ENCODE results near the gene INSR. TPM values are rescaled to one million over a fixed set of nuclear protein-coding genes. Genes with fewer than 3 reads are reported as not detected.

Gene INSR
- total RNA-seq, 1 experiment from 2014 or later = 0.72 TPM

DNA sequence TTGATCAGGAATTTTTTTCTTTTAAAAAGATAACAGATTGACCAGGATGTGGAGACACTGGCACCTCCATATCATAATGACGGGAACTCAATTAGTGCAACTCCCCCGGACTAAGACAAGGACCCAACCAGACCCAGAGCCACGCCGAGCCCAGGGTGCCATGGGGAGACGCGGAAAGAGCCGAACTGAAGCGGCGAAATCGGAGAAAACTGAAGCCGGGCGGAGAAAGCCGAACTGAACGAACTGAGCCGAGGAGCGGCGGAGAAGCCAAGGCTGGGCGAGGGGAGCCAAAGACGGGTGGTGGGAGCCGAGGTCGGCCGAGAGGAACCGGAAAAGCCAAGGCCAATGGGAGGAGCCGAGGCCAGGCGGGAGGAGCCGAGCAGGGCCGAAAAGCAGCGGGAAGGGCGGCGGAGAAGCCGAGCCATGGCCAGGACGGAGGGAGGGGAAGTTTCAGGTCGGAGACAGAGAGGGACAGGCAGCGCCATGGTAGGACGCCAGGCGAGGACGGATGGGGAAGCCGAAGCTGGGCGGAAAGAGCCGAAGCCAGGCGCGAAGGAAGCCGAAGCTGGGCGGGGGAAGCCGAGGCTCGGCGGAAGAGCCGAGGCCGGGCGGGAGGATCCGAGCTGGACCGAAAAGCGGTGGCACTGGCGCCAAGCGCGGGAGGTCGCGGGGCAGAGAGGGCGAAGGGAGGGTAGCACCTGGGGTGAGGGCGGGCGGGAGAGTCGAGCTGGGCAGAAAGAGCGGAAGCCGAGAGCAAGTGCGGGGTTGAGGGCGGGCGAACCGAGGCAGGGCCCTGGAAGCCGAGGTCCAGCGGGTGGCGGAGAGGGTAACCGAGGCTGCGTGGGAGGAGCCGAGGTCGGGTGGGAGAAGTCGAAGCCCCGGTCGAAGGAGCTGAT lies 195.3 kb downstream of the INSR start:
- DNase-seq (ENCODE audit: low read depth) = peak; percentile 87

DNA sequence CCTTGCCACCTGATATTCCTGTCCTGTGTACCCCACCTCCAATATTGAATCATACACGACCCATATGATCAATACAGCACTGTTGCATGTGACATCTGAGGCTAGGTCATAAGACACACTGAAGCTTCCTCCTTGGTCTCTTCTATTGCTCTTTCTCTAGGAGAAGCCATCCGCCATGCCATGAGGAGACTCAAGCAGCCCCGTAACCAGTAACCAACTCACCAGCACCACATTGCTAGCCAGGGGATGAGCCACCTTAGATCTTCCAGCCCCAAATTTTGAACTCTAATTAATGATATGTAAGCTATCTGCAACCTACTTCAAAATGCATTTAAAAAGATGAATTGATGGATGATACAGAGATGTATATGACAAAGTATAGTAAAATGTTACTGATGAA lies 196.1 kb downstream of the INSR start:
- no peak for DNase-seq (ENCODE audit: low read depth)

DNA sequence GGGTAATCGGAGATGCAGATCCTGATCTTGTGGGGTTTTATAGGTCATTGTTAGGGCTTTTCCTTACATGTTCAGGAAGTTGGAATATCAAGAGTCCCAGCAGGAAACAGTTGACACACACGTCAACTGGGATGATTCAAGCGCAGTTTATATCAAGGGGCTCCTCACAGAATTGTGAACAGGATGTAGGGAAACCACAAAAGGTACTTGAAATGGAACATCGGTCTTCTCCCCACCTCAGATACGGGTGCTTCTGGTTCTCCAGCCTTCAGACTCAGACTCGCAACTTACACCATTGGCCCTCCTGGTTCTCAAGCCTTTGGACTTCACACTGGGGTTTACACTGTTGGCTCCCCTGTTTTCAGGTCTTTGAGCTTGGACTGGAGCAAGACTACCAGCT lies 205.2 kb downstream of the INSR start:
- no peak for DNase-seq (ENCODE audit: low read depth)

DNA sequence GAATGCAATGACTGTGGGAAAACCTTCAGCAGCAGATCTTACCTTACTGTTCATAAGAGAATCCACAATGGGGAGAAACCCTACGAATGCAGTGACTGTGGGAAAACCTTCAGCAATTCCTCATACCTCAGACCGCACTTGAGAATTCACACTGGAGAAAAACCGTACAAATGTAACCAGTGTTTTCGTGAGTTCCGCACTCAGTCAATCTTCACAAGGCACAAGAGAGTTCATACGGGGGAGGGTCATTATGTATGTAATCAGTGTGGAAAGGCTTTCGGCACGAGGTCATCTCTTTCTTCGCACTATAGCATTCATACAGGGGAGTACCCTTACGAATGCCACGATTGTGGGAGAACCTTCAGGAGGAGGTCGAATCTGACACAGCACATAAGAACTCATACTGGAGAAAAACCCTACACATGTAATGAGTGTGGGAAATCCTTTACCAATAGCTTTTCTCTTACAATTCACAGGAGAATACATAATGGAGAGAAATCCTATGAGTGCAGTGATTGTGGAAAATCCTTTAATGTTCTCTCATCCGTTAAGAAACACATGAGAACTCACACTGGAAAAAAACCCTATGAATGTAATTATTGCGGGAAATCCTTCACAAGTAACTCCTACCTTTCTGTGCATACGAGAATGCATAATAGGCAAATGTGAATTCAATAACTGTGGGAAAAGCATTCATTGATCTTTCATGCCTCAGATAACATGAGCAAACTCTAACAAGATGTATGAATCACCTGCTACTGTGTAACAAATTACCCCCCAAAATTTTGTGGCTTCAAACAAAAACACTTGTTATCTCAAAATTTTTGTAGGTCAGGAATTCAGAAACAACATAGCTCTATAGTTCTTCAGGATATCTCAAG lies 210.9 kb downstream of the INSR start:
- peak; percentile 40 for DNase-seq (ENCODE audit: low read depth)

DNA sequence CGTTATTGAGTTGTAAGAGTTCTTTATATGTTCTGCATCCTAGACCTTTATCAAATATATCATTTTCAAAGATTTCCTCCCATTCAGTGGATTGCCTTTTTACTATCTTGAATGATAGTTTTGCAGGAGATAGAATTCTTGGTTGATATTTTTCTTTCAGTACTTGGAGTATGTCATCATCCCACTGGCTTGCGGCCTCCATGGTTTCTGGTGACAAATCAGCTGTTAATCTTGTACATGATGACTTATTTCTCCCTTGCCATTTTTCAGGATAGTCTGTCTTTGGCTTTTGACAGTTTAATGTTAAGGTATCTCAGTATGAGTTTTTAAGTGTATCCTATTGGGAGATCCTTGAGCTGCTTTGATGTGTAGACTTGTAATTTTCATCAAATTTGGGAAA lies 216.2 kb downstream of the INSR start:
- DNase-seq (ENCODE audit: low read depth) = no peak

DNA sequence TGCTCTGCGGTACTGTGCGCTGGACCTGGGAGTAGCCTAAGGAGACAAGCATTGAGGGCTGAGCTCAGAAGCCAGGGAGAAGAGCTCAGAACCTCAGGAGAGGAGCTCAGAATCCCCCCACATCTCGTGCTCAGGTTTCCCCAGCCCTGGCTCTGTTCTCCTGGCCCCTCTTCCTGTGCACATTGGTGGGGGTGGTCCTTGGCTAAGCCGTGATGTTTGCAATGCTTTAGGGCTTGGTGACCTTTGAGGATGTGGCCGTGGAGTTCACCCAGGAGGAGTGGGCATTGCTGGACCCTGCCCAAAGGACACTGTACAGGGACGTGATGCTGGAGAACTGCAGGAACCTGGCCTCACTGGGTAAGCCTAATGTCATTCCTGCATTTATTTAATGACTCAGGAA lies 218.1 kb downstream of the INSR start:
- DNase-seq (ENCODE audit: low read depth) = no peak

DNA sequence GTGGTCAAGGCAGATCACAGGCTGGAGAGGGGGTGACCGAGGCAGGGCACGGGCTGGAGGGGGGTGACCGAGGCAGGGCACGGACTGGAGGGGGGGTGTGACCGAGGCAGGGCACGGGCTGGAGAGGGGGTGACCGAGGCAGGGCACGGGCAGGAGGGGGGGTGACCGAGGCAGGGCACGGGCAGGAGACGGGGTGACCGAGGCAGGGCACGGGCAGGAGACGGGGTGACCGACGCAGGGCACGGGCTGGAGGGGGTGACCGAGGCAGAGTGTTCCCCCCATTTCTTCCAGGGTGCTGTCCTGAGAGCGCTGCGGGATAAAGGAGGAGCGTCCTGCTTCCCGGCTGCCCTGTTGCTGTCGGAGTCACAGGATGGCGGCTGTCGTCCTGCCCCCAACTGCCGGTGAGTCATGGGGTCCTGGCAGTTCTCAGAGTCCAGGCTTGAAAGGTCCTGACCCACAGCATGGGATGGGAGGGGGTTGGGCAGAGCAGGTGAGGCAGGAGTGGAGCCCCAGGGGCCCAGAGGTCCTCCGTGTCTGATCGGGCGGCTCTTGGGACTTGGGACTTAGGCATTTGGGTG lies 219.4 kb downstream of the INSR start:
- no peak for DNase-seq (ENCODE audit: low read depth)

DNA sequence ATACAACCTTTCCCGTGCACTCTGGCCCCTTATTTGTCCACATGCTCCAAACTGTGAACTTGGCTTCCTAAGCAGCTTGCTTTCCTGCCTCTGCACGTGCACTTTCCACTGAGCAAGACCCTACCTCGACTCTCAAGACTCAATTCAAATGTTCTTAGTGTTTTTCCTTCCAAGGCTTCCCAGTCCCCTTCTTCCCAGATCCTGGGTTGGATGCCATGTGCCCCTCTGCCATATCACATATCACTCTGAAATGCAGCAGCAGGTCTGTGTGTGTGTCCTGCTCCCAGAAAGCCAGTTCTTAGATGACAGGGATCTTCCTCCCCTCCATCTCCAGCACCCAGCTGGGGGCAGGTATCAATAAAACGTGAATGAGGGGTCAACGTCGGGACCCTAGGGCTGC lies 221.7 kb downstream of the INSR start:
- no peak for DNase-seq (ENCODE audit: low read depth)

DNA sequence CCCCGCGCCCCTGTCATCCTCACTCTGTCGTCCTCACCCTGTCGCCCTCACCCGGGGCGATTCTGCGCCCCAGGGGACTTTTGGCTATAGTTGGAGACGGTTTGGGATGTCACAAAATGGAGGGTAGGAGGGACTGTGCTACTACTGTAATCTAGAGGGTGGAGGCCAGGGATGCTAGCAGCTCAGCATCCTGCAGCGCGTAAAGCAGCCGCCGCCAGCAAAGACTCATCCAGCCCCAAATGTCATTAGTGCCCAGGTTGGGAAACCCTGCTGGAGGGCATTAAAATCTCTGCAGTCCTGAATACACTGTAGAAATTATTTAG lies 224.3 kb downstream of the INSR start:
- DNase-seq (ENCODE audit: low read depth) = no peak

DNA sequence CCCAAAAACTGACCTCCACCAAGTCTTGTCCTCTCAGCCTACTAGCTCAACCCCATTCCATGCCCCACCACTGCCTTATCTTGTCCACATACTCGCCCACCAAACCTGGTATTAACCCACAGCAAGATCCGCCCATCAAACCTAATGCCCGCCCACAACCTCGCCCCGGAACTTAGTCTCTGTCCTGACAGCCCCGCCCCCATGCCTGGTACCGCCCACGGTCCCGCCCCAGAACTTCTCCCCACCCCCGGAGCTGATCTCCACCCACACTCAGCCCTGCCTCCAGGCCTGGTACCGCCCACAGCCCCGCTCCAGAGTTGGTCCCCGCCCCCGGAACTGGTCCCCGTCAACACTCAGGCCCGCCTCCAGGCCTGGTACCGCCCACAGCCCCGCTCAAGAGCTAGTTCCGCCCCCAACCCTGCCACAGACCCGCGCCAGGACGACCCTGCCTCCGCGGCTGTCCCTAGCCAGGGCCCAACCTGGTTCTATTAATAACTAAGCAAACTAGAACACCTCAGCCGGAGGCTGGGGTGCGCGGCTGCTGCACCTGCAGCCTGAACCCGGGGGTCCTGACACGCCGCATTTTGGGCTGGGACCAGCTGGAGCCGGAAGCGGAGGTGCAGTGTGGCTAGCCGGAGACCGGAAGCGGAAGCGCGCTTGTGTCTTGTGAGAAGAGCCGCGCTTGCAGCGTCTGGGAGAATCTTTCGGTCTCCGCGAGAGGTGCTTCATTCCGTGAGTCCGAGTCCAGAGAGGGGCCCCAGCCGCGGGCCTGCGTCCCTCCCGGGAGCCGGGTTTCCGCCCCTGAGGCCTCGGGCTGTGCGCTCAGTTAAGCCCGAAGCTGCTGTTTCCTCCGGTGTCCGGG lies 224.9 kb downstream of the INSR start, which contains the start of gene ZNF557:
TSS of gene ZNF557 (plus strand) at position 662 of the 862 bp plus-strand sequence. CDS start 5,372 bp downstream, outside the sequence.
- DNase-seq (ENCODE audit: low read depth) = peak; percentile 95

DNA sequence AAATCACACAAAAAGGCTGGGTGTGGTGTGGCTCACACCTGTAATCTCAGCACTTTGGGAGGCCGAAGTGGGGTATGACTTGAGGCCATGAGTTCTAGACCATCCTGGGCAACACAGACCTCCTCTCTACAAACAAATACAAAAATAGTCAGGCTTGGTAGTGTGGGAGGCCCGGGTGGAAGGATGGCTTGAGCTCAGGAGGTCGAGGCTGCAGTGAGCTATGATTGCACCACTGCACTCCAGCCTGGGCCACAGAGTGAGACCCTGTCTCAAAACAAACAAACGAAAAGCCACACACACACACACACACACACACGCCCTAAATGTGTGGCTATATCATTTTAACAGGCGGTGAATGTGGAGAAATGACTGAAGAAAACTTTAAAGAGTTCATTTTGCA lies 225.6 kb downstream of the INSR start:
- DNase-seq (ENCODE audit: low read depth) = no peak

DNA sequence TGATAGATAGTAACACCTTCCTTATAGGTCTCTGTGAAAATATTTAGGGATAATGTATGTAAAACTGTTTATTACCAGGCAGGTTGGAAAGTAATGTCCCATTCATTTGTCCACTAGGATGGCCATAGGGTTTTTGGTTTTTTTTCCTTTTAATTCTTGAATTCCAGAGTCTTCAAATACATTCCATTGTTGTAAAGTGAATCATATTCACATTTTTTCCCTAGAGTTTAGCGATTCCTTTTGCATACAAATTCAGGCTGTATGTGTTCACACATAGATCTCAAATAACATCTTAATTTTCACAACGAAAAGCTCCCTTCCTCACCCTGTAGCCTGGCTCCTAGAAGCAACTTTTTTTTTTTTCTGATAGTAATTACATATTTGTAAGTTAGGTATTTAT lies 226.5 kb downstream of the INSR start:
- no peak for DNase-seq (ENCODE audit: low read depth)

DNA sequence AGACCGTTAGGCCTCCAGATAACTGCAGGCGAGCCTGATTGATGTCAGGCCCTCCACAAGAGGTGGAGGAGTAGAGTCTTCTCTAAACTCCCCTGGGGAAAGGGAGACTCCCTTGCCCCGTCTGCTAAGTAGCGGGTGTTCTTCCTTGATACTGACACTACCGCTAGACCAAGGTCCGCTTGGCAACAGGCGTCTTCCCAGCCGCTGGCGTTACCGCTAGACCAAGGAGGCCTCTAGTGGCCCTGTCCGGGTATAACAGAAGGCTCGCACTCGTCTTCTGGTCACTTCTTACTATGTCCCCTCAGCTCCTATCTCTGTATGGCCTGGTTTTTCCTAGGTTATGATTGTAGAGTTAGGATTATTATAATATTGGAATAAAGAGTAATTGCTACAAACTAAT lies 227.1 kb downstream of the INSR start:
- peak; percentile 33 for DNase-seq (ENCODE audit: low read depth)

DNA sequence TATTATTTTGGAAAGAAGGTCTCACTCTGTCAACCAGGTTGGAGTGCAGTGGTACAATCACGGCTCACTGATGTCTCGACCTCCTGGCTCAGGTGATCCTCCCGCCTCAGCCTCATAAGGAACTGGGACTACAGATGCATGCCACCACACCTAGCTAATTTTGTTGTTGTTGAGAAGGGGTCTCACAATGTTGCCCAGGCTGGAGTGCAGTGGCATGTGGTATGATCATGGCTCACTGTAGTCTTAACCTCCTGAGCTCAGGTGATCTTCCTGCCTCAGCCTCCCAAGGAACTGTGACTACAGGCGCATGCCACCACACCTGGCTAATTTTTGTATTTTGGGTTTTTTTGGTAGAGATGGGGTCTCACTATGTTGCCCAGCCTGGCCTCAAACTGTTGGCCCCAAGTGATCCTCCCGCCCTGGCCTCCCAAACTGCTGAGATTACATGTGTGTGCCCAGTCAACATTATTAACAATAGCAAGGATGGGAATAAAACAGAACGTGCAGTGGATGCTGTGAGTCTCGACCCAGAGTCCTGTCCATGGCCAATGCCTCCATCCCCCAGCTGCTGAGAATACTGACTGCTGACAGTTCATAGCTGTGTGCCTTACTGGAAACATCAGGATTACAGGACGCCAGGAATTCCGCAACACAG lies 230.3 kb downstream of the INSR start:
- DNase-seq (ENCODE audit: low read depth) = no peak

DNA sequence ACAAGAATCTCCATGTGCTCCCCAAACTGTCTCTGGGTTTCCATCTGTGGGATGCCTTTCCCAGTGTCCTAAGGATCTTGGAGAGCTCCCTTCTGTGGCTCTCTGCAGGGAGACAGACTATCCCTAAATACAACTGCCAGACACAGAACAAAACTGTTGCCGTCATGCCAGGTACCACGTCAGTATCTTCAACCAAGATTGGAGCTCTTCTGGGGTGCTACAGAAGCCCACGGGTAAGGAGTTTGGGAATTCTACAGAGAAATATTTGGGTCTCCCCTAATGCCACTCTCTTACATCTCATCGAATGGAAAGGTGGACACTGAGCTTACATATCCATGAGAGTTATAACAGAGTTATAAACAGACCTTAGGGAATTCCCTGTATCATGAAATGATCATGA lies 230.9 kb downstream of the INSR start:
- DNase-seq (ENCODE audit: low read depth) = no peak

Other genes with a start within 250 kb of the INSR start
- not detected in 2 replicates for gene MBD3L2, start 245.1 kb downstream of the INSR start, total RNA-seq (2014; rRNA removed; shearing (Covaris generic))
- gene MBD3L3, start 235.7 kb downstream of the INSR start, total RNA-seq (2014; rRNA removed; shearing (Covaris generic)) = not detected in 2 replicates
- 9.4 and 10.5 TPM in 2 replicates for gene ZNF557, start 224.7 kb downstream of the INSR start, total RNA-seq (2014; rRNA removed; shearing (Covaris generic))
- gene ARHGEF18, start 54.5 kb upstream of the INSR start, total RNA-seq (2014; rRNA removed; shearing (Covaris generic)) = 19.3 and 26.3 TPM in 2 replicates
- 0.36 and 3.2 TPM in 2 replicates for gene PEX11G, start 194.6 kb upstream of the INSR start, total RNA-seq (2014; rRNA removed; shearing (Covaris generic))
- 35.8 and 50.3 TPM in 2 replicates for gene ZNF358, start 221.7 kb upstream of the INSR start, total RNA-seq (2014; rRNA removed; shearing (Covaris generic))
- gene MCOLN1, start 228.2 kb upstream of the INSR start, total RNA-seq (2014; rRNA removed; shearing (Covaris generic)) = 2.0 and 3.5 TPM in 2 replicates
- 44.7 and 51.5 TPM in 2 replicates for gene PNPLA6, start 241.3 kb upstream of the INSR start, total RNA-seq (2014; rRNA removed; shearing (Covaris generic))